NCI-H460 (cell line): Measurements from ENCODE around the gene ZDHHC14. TPM values are rescaled to one million over a fixed set of nuclear protein-coding genes. Genes with fewer than 3 reads are reported as not detected.
"Not testable (repeated sequence)": the region's sequence is repeated elsewhere in the genome, so short reads cannot be mapped to it uniquely, and the experiment has no call there.

Experiments
- DNase-seq: peaks from one replicate; pipeline ENCODE4 v3.0.0-alpha.2; 2016; ENCODE audit warnings: low read depth; ENCODE audit errors: extremely low read depth
- total RNA-seq: library from RNA; depleted of rRNA; stranded (reverse); fragments of >200 nt; shearing (Covaris generic); gene quantifications from 2 replicates; pipeline ENCODE4 v1.2.3, GENCODE V29; 2014

ZDHHC14 gene
- total RNA-seq, 1 experiment from 2014 or later = 2.4 TPM

GRCh38 chr6:157461000-157461915, 80.3 kb downstream of the ZDHHC14 start:
- DNase-seq = no peak

DNA sequence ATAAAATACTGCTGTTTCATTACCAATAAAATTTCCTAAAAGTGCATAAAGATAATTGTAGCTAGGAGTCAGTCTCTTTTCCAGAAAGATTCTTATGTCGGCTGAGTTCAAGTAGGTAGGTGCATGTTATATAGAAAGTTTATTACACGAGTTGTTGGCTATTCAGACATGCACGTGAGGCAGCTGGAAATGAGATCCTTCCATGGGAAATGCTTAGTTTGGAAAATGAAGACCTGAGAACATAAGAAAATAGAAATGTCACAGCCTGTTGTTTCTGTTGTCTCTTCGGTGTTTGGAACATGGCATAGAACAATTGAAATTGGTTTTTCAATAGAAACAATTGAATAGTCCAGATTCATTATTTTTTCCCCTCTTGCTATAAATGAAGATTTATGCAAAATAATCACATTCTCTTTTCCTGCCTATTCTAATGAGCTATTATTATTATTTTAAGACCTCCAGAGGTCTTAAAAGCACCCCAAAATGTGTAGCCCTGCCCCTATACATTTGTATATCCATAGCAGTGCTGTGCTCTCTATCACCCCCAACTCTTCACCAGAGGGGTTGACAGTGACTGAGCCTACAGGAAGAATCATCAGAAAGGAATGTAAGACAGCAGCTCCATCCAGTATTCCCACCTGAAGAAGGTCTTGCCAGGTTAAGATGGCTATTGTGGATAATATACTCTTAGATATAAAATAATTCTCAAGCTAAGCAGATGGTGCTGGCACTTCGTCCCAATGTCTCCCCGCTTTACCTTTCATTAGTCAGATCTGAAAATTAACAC, 82.2 kb downstream of the ZDHHC14 start:
- DNase-seq = no peak

GRCh38 chr6:157463743-157464135, 82.7 kb downstream of the ZDHHC14 start:
- not testable (repeated sequence) for DNase-seq

DNA sequence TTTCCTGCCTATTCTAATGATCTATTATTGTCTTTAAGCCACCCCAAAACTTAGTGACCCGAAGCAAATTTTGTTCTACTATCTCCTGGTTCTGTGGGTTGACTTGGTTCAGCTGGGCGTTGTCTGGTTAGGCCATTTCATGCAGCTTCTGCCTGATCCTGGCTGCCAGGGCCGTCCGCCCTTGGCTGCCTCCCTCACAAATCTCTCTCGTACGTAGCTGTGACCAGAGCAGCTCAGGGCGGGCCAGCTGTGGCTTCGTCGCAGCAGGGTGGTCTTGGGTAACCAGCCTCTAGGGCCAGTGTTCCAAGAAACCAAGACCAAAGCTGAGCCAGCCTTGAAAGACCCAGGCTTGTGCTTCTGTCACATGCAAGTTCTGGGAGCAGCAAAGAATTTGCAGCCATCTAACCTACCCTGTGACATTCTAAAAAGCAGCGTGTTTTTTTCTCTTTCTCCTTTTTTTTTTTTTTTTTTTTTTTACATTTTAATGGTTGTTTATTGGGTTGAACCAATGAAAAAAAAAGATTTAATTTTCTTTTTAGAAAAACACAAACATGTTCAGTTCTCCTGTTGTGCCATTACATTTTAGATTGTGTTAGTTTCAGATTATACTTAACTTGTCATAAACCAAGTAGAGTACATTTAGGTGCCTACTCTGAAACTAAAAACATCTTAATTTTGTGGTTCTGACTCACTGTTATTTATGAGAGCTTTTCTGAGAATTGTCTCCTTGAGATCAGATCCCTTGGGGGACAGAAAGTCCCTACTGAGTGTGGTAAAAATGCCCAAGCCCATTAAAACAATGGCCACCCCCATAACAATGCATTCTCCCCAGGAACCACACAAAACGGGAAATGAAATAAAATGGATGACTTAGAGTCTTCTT, 83.9 kb downstream of the ZDHHC14 start:
- no peak for DNase-seq

DNA sequence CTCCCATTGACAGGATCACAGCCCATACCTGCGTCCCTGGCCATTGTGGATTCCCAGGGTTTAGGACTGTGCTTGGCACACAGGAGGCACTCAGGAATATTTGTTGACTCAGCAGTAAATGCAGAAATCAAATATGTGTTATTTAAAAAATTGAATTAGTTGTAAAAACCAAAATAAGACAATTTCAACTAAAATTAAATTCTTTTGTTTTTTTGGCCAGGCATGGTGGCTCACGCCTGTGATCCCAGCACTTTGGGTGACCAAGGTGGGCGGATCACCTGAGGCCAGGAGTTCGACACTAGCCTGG, 85.3 kb downstream of the ZDHHC14 start:
- DNase-seq = no peak

DNA sequence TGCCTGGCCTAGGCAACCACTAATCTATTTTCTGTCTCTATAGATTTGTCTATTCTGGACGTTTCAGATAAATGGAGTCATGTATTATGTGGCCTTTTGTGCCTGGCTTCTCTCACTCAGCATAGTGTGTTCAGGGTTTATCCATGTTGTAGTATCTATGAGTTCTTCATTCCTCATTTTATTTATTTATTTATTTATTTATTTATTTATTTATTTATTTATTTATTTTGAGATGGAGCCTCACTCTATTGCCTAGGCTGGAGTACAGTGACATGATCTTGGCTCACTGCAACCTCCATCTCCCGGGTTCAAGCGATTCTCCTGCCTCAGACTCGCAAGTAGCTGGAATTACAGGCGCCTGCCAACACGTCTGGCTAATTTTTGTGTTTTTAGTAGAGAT, 86.3 kb downstream of the ZDHHC14 start:
- DNase-seq = not testable (repeated sequence)

DNA sequence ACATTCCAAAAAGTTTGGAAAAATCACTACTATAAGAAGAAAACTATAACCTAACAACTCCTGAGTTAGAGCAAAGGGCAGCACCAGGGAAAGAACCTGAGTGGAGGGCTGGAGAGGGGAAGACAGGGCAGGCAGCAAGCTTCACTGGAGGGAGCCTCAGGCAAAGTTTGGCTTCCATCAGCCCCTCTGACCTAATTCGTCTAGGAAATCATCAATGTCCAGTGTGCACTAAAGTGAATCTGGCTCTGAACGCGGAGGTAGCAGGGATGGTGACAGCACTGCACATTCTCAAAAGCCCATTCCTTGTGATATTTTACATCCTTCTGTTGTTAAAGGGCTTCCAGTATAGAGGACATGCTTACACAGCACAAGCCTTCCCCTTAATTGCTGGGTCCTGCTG, 87.1 kb downstream of the ZDHHC14 start:
- no peak for DNase-seq

DNA sequence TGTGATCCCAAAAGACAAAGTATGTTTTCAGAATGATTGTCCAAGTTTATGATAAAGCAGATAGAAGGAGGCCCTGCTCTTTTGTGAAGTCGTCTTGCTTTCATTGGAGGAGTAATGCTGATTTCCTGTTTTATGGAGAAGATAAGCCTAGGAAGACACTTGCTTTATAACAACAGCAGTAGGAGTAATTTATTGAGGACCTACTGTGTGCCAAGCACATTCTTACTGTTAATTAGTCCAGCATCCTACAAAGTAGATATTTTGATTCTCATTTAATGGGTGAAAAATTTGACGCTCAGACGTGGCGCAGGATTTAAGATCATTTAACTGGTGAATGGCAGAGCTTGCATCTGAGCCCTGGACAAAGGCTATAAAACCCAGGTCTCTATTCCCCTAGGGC, 87.6 kb downstream of the ZDHHC14 start:
- no peak for DNase-seq

GRCh38 chr6:157469378-157469777, 88.4 kb downstream of the ZDHHC14 start:
- DNase-seq = no peak

DNA sequence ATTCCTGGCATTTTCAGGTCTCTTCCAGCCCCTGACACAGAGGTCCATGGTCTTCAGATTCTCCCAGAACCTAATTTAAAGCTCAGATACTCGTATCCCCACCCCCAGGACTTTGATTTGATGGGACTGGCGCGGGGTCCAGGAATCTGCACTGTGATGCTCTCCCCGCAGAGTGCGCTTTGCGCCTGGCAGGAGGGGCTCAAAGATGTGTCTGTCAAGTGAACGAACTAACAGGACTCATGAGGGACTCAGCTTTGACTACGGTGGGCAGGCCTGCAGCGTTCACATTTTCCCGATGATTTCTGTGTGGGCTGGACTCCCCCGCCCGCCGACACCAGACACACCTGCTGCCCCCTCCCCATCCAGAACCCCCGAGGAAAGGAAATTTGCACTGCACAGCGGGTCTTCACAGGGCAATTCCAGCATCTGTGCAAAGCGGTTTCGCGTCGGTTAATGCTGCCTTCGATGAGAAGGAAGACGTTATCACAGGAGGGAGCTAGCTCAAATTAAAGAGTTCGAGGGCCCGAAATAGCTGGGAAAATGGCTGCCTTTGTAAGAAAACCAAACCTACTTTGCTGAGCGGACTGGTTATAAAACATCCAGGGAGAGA, 90.2 kb downstream of the ZDHHC14 start:
- DNase-seq = no peak

GRCh38 chr6:157471895-157472686, 91.1 kb downstream of the ZDHHC14 start:
- DNase-seq = no peak

GRCh38 chr6:157476797-157477196, 95.8 kb downstream of the ZDHHC14 start:
- DNase-seq = no peak

DNA sequence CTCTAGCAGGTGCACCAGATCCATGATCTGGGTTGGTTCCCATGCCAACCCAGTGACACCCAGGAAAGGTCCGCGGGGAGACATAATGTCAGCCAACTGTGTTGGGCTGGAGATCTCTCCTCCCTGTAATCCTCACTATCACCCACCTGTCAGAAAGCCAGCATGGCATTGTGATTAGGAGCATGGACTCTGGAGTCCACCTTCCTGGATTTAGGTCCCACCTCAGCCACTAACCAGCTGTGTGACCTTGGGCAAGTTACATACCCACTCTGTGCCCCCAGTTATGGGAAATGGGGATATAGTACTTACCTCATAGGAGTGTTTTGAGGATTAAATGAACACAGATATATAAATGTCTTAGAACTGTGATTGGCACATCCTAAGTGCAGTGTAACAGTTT, 97.9 kb downstream of the ZDHHC14 start:
- DNase-seq = no peak

GRCh38 chr6:157479464-157480303, 98.7 kb downstream of the ZDHHC14 start:
- DNase-seq = no peak

DNA sequence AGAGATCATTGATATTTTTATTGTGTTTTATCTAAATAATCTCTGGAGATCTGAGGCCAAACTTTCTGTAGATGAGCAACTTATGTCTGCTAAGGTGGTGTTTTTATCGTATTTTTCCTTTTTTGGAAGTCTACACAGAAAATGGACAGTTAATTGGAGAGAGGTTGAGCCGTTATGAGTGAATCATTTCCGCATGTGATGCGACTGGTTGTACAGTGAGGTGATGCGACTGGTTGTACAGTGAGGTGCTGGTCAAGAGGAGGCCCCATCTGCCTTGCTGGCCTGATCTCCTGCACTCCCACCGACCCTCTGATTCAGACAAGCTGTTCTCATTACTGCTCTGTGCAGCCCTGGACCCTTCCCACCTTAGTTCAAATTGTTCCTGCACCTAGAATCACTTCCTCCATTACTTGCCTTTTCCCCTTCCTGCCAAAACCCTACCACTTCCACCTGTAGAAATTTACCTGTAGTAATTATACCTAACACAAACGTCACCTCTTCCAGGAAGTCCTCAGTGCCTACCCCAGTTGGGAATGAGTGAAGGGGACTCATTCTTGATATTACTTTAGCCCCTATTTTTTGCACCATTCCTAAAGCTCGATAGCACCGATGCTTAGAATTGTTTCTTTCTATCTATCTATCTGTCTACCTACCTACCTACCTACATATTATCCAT, 100.3 kb downstream of the ZDHHC14 start:
- no peak for DNase-seq

DNA sequence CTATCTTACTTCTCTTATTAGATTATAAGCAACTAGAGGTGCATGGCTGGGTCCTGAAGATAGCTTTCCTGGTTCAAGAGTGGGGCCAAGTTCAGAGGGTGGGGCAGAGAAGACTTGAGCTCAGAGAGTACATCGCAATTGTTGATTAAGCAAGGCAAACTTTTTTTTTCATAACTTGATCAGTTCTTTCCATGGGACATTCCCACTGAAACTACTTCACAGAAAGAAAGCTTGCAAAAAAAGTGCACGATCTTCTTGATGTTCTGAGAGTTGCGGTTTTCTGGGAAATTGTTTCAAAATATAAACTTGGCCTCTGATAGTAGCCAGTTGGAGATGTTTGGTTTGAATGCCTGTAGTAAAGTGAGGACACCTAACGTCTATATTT, 100.9 kb downstream of the ZDHHC14 start:
- no peak for DNase-seq

- DNase-seq = no peak
These were observed 102.8 kb downstream of the ZDHHC14 start for GRCh38 chr6:157483770-157484169.

DNA sequence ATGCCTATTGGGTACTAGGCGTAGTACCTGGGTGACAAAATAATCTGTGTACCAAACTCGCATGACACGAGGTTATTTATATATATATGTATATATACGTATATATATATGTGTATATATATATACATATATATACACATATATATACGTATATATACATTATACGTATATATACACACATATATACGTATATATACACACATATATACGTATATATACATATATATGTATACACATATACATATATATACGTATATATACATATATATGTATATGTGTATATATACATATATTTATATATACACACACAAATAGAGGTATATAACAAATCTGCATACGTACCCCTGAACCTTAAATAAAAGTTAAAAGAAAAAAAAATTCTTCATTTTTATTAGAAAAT, 103.2 kb downstream of the ZDHHC14 start:
- DNase-seq = no peak
